SJSA1 (cell line): Measurements from ENCODE around the gene AHDC1. TPM values are rescaled to one million over a fixed set of nuclear protein-coding genes. Genes with fewer than 3 reads are reported as not detected.

Experiments
- DNase-seq, 2 experiments: peaks; one replicate each; pipeline ENCODE4 v3.0.0-alpha.2; 2015 to 2020; ENCODE audit warnings: low spot score in 2 of 2, low read depth in 1 of 2
- H3K27ac ChIP-seq: fragments of 250-450 bp; sonication (Bioruptor Pico); 2 replicates; pipeline ENCODE4 v1.5.1; 2020; ENCODE audit warnings: mild to moderate bottlenecking, moderate library complexity
- H3K27me3 ChIP-seq: fragments of 250-450 bp; sonication (Bioruptor Pico); replicated peaks from 2 replicates; pipeline ENCODE4 v1.5.1; 2020; ENCODE audit warnings: mild to moderate bottlenecking, moderate library complexity
- H3K36me3 ChIP-seq: fragments of 250-450 bp; sonication (Bioruptor Pico); 2 replicates; pipeline ENCODE4 v1.5.1; 2020; ENCODE audit warnings: mild to moderate bottlenecking
- H3K4me1 ChIP-seq: fragments of 250-450 bp; sonication (Bioruptor Pico); replicated peaks from 2 replicates; pipeline ENCODE4 v1.6.1; 2021; ENCODE audit warnings: mild to moderate bottlenecking
- H3K4me3 ChIP-seq: fragments of 250-450 bp; sonication (Bioruptor Pico); 2 replicates; pipeline ENCODE4 v1.5.1; 2020; ENCODE audit warnings: mild to moderate bottlenecking
- H3K9me3 ChIP-seq: fragments of 250-450 bp; sonication (Bioruptor Pico); replicated peaks from 2 replicates; pipeline ENCODE4 v1.5.1; 2020; ENCODE audit warnings: mild to moderate bottlenecking
- total RNA-seq: library from RNA; depleted of rRNA; stranded (reverse); fragments of >200 nt; shearing (Covaris generic); gene quantifications from 2 replicates; pipeline ENCODE4 v1.2.3, GENCODE V29; 2014

AHDC1 gene
- total RNA-seq, 1 experiment from 2014 or later: 2.9 TPM

- H3K4me1 ChIP-seq: no peaks in the 10 kb centered on the region
- no peak overlapping the region for H3K4me3 ChIP-seq
- no peaks in the 10 kb centered on the region for H3K27me3 ChIP-seq
- no peak overlapping the region for H3K27ac ChIP-seq
- H3K9me3 ChIP-seq: no peaks in the 10 kb centered on the region
- DNase-seq: no peak
- peaks cover 7% of the 10 kb centered on the region for H3K36me3 ChIP-seq
Measured at GRCh38 chr1:27581823-27582243, 22.1 kb downstream of the AHDC1 start.

- Histone ChIP-seq H3K27ac (no peak overlapping the region), H3K9me3 (no peaks in the 10 kb centered on the region), H3K4me1 (peaks cover 15% of the 10 kb centered on the region), H3K36me3 (peaks cover 10% of the 10 kb centered on the region), H3K4me3 (no peak overlapping the region), H3K27me3 (no peaks in the 10 kb centered on the region)
- DNase-seq: no peak
Measured at GRCh38 chr1:27577504-27578188, 26.3 kb downstream of the AHDC1 start.

- H3K4me1 ChIP-seq: peaks cover 15% of the 10 kb centered on the region
Measured at GRCh38 chr1:27576806-27577227, 27.1 kb downstream of the AHDC1 start.

GRCh38 chr1:27575840-27576331 lies 28.1 kb downstream of the AHDC1 start:
- Histone ChIP-seq H3K27me3 (no peaks in the 10 kb centered on the region), H3K27ac (peak overlapping the region; percentile 49; the same call in 1 of the 2 replicates), H3K9me3 (no peaks in the 10 kb centered on the region), H3K36me3 (peaks cover 3% of the 10 kb centered on the region; the same call in 1 of the 2 replicates), H3K4me1 (peaks cover 15% of the 10 kb centered on the region), H3K4me3 (peak overlapping the region; percentile 37)
- no peak for DNase-seq

More at GRCh38 chr1:27576806-27577227, 27.1 kb downstream of the AHDC1 start:
- H3K36me3 ChIP-seq: peaks cover 3% of the 10 kb centered on the region; the same call in 1 of the 2 replicates
- H3K4me3 ChIP-seq: no peak overlapping the region
- no peaks in the 10 kb centered on the region for H3K27me3 ChIP-seq
- DNase-seq: no peak
- no peak overlapping the region for H3K27ac ChIP-seq
- H3K9me3 ChIP-seq: no peaks in the 10 kb centered on the region

- Histone ChIP-seq H3K27me3 (no peaks in the 10 kb centered on the region), H3K9me3 (no peaks in the 10 kb centered on the region), H3K27ac (peak overlapping the region; percentile 49; the same call in 1 of the 2 replicates), H3K36me3 (peaks cover 3% of the 10 kb centered on the region; the same call in 1 of the 2 replicates), H3K4me1 (peaks cover 15% of the 10 kb centered on the region), H3K4me3 (peak overlapping the region; percentile 37)
- DNase-seq: peak; percentile 44 to 72
Measured at GRCh38 chr1:27574871-27575831, 28.8 kb downstream of the AHDC1 start.

GRCh38 chr1:27574001-27574781 lies 29.8 kb downstream of the AHDC1 start:
- Histone ChIP-seq H3K4me3 (no peak overlapping the region), H3K9me3 (no peaks in the 10 kb centered on the region), H3K36me3 (peaks cover 3% of the 10 kb centered on the region; the same call in 1 of the 2 replicates), H3K27me3 (no peaks in the 10 kb centered on the region), H3K27ac (no peak overlapping the region), H3K4me1 (peaks cover 15% of the 10 kb centered on the region)
- DNase-seq: no peak

- Histone ChIP-seq H3K9me3 (no peaks in the 10 kb centered on the region), H3K4me3 (no peak overlapping the region), H3K36me3 (peaks cover 5% of the 10 kb centered on the region; the same call in 1 of the 2 replicates), H3K4me1 (peaks cover 24% of the 10 kb centered on the region), H3K27ac (no peak overlapping the region), H3K27me3 (no peaks in the 10 kb centered on the region)
- DNase-seq: no peak
Measured at GRCh38 chr1:27572679-27573426, 31.1 kb downstream of the AHDC1 start.

- H3K4me1 ChIP-seq: peaks cover 27% of the 10 kb centered on the region
- H3K27ac ChIP-seq: no peak overlapping the region
- no peaks in the 10 kb centered on the region for H3K27me3 ChIP-seq
- H3K4me3 ChIP-seq: no peak overlapping the region
- H3K36me3 ChIP-seq: peaks cover 6% of the 10 kb centered on the region; the same call in 1 of the 2 replicates
- DNase-seq: no peak
- no peaks in the 10 kb centered on the region for H3K9me3 ChIP-seq
Measured at GRCh38 chr1:27572019-27572678, 31.8 kb downstream of the AHDC1 start.

GRCh38 chr1:27571439-27572018 lies 32.4 kb downstream of the AHDC1 start:
- no peak for DNase-seq
- Histone ChIP-seq H3K27me3 (no peaks in the 10 kb centered on the region), H3K36me3 (peaks cover 6% of the 10 kb centered on the region; the same call in 1 of the 2 replicates), H3K4me3 (no peak overlapping the region), H3K9me3 (no peaks in the 10 kb centered on the region), H3K4me1 (peaks cover 27% of the 10 kb centered on the region), H3K27ac (no peak overlapping the region)

- Histone ChIP-seq H3K4me3 (no peak overlapping the region), H3K4me1 (peaks cover 21% of the 10 kb centered on the region), H3K27ac (no peak overlapping the region), H3K27me3 (no peaks in the 10 kb centered on the region), H3K36me3 (peaks cover 3% of the 10 kb centered on the region; the same call in 1 of the 2 replicates), H3K9me3 (no peaks in the 10 kb centered on the region)
- DNase-seq: no peak
Measured at GRCh38 chr1:27570784-27571183, 33.2 kb downstream of the AHDC1 start.

- Histone ChIP-seq H3K27me3 (no peaks in the 10 kb centered on the region), H3K9me3 (no peaks in the 10 kb centered on the region), H3K4me3 (no peak overlapping the region), H3K27ac (no peak overlapping the region), H3K36me3 (peaks cover 3% of the 10 kb centered on the region; the same call in 1 of the 2 replicates), H3K4me1 (peaks cover 17% of the 10 kb centered on the region)
- no peak for DNase-seq
Measured at GRCh38 chr1:27570356-27570755, 33.6 kb downstream of the AHDC1 start.
